Right ventricle myocardium superior (tissue), 1 donor: ENCODE data around the gene LCMT1. TPM values are rescaled to one million over a fixed set of nuclear protein-coding genes. Genes with fewer than 3 reads are reported as not detected.

Experiments used
- ATAC-seq: fragments of 200-7000 bp; cut with Tn5 transposase; one replicate; pipeline ENCODE4 v1.9.1; 2020; ENCODE audit warnings: mild to moderate bottlenecking; ENCODE audit not compliant: poor library complexity
- DNase-seq: peaks from one replicate; pipeline ENCODE4 v3.0.0-alpha.2; 2020
- intact Hi-C: fragments of 100-400 bp; cut with DNase I; formaldehyde crosslinking; loops from one replicate; pipeline ENCODE4 v1.11.2; 2022
- total RNA-seq: library from RNA; stranded (reverse); fragmentation: NEBNext Ultra II Directional; extraction: Animal tissue kit (Norgen Biotek cat#: 25700); gene quantifications from one replicate; pipeline ENCODE4 v1.2.1, GENCODE V29; 2021
- donor health status: DM: no; HTN: yes; CAD: no; lungs with severe emphysema.

The LCMT1 gene
- total RNA-seq, 1 donor from 2014 or later: 32.1 TPM

GRCh38 chr16:25224731-25225319, 113.3 kb downstream of the LCMT1 start:
- ATAC-seq: no peak
- no peak for DNase-seq
- intact Hi-C loops: loop anchor here (10.0 kb wide), 2 partner anchors 100 to 170 kb away; no protein-coding TSS in a partner anchor

Other genes with a start within 250 kb of the LCMT1 start
- gene ARHGAP17, start 96.4 kb upstream of the LCMT1 start, total RNA-seq: 54.8 TPM
- not detected for gene AQP8, start 105.2 kb downstream of the LCMT1 start, total RNA-seq
- gene ZKSCAN2, start 146.1 kb downstream of the LCMT1 start, total RNA-seq: 3.7 TPM